B cell (primary cell): Measurements from ENCODE around the gene NOS1AP. TPM values are rescaled to one million over a fixed set of nuclear protein-coding genes. Genes with fewer than 3 reads are reported as not detected.

Experiments
- ATAC-seq: fragments of 200-7000 bp; cut with Tn5 transposase; one replicate; pipeline ENCODE4 v1.10.0; 2021; ENCODE audit warnings: low read depth, mild to moderate bottlenecking, moderate number of reproducible peaks, moderate library complexity
- CTCF ChIA-PET: fragments of 350-600 bp; sonication (Branson Sonifier 250); formaldehyde crosslinking; loops from one replicate; lab custom pipeline; 2021; ENCODE audit warnings: antibody characterized with exemption, inconsistent platforms; lab: Charles Lee
- POLR2A ChIA-PET: fragments of 350-600 bp; sonication (Branson Sonifier 250); formaldehyde crosslinking; loops from one replicate; lab custom pipeline; 2021; ENCODE audit warnings: antibody characterized with exemption; lab: Charles Lee
- DNase-seq: peaks from one replicate; pipeline ENCODE4 v3.0.0; 2013
- H2AFZ ChIP-seq: 2 replicates; pipeline ENCODE4 v1.6.1; 2012; ENCODE audit warnings: mild to moderate bottlenecking, low read depth, low read length; ENCODE audit not compliant: insufficient read depth, poor library complexity, severe bottlenecking
- H3K27ac ChIP-seq, 2 donors: 1 replicate in 1 of 2; 2 replicates in 1 of 2; pipeline ENCODE4 v1.5.1; 2012 to 2013; ENCODE audit warnings: low read length in 2 of 2, mild to moderate bottlenecking in 2 of 2, moderate library complexity in 1 of 2
- H3K27me3 ChIP-seq, 4 experiments: fragments of 200-600 bp in 1 of 4; sonication (generic) in 1 of 4; replicated peaks in 1 of 4; 1 replicate in 2 of 4; 2 replicates in 2 of 4; pipeline versions ENCODE4 v1.6.1 to v1.7.0; 2013 to 2016; ENCODE audit warnings: low read length in 3 of 4, mild to moderate bottlenecking in 2 of 4, mixed read lengths in 1 of 4, moderate library complexity in 1 of 4; ENCODE audit not compliant: insufficient read depth in 4 of 4, control insufficient read depth in 3 of 4; ENCODE audit errors: control extremely low read depth in 1 of 4
- H3K36me3 ChIP-seq, 2 experiments: replicated peaks in 1 of 2; 1 replicate in 1 of 2; 2 replicates in 1 of 2; pipeline versions ENCODE4 v1.6.1 to v1.7.1; 2013; ENCODE audit warnings: low read length in 1 of 2; ENCODE audit not compliant: insufficient read depth in 2 of 2, control insufficient read depth in 1 of 2; ENCODE audit errors: control extremely low read depth in 1 of 2, extremely low read depth in 1 of 2
- H3K4me1 ChIP-seq, 2 donors: fragments of 200-600 bp in 1 of 2; sonication (generic) in 1 of 2; 1 replicate in 1 of 2; 2 replicates in 1 of 2; pipeline versions ENCODE4 v1.5.1 to v1.6.1; 2013 to 2017; ENCODE audit warnings: low read length in 2 of 2; ENCODE audit not compliant: control insufficient read depth in 2 of 2, insufficient read depth in 2 of 2
- H3K4me2 ChIP-seq: replicated peaks from 2 replicates; pipeline ENCODE3; 2012; ENCODE audit warnings: mild to moderate bottlenecking, low read depth, low read length; ENCODE audit not compliant: poor library complexity, severe bottlenecking
- H3K4me3 ChIP-seq, 5 experiments: fragments of 200-600 bp in 1 of 5; sonication (generic) in 1 of 5; 1 replicate in 3 of 5; 2 replicates in 2 of 5; pipeline versions ENCODE4 v1.5.1 to v1.7.0; 2011 to 2016; ENCODE audit warnings: low read length in 4 of 5, mild to moderate bottlenecking in 4 of 5, low read depth in 2 of 5, control low read depth in 1 of 5, moderate library complexity in 1 of 5; ENCODE audit not compliant: insufficient read depth in 1 of 5; ENCODE audit errors: control extremely low read depth in 1 of 5, extremely low read depth in 1 of 5
- H3K79me2 ChIP-seq: fragments of 200-600 bp; sonication (generic); one replicate; pipeline ENCODE4 v1.6.0; 2016; ENCODE audit warnings: low read length; ENCODE audit not compliant: control insufficient read depth, insufficient read depth
- H3K9ac ChIP-seq: fragments of 200-600 bp; sonication (generic); 2 replicates; pipeline ENCODE4 v1.6.1; 2017; ENCODE audit warnings: mild to moderate bottlenecking, low read length, moderate library complexity
- H3K9me3 ChIP-seq, 3 donors: one replicate each; pipeline versions ENCODE4 v1.6.1 to v1.7.1; 2013; ENCODE audit warnings: low read length in 2 of 3; ENCODE audit not compliant: control insufficient read depth in 2 of 3, insufficient read depth in 1 of 3; ENCODE audit errors: control extremely low read depth in 1 of 3
- H4K20me1 ChIP-seq: 2 replicates; pipeline ENCODE4 v1.6.0; 2012; ENCODE audit warnings: mild to moderate bottlenecking, low read length; ENCODE audit not compliant: insufficient read depth, control insufficient read depth, poor library complexity, severe bottlenecking
- H3K27ac Mint-ChIP-seq: one replicate; pipeline ENCODE4 v1.8.0; 2021; ENCODE audit warnings: mixed read lengths
- H3K27me3 Mint-ChIP-seq: one replicate; pipeline ENCODE4 v1.8.0; 2021; ENCODE audit warnings: mixed read lengths
- H3K4me1 Mint-ChIP-seq: one replicate; pipeline ENCODE4 v1.8.0; 2021; ENCODE audit warnings: mixed read lengths
- H3K4me3 Mint-ChIP-seq: one replicate; pipeline ENCODE4 v1.8.0; 2021; ENCODE audit warnings: mixed read lengths
- H3K9me3 Mint-ChIP-seq: one replicate; pipeline ENCODE4 v1.8.0; 2022; ENCODE audit warnings: mixed read lengths; ENCODE audit not compliant: insufficient read depth
- CTCF ChIP-seq: fragments of 200-600 bp; IDR thresholded peaks from one replicate; pipeline ENCODE4 v1.8.0; 2022; ENCODE audit warnings: antibody characterized with exemption, mild to moderate bottlenecking
- EZH2 ChIP-seq: IDR thresholded peaks from 2 replicates; pipeline ENCODE4 v1.6.1; 2012; ENCODE audit warnings: borderline replicate concordance, low read depth, mild to moderate bottlenecking, moderate library complexity, low read length; ENCODE audit not compliant: insufficient read depth, poor library complexity, severe bottlenecking
- WGBS: methylation state at CpG from one replicate; pipeline ENCODE4 v1.1.5; 2013; ENCODE audit warnings: missing lambda C conversion rate; ENCODE audit not compliant: insufficient coverage; 5-methylcytosine and 5-hydroxymethylcytosine counted together
- intact Hi-C: fragments of 100-400 bp; cut with micrococcal nuclease; formaldehyde crosslinking; loops from one replicate; pipeline ENCODE4 v1.10.0; 2022
- polyA plus RNA-seq: library from polyadenylated mRNA; depleted of rRNA; stranded (reverse); fragments of >200 nt; gene quantifications from 2 replicates; pipeline ENCODE4 v1.2.3, GENCODE V29; 2012
- total RNA-seq, 2 donors: library from RNA; stranded (reverse); fragments of 120-200 nt in 1 of 2; gene quantifications; 1 replicate in 1 of 2; 2 replicates in 1 of 2; pipeline versions ENCODE4 v1.2.3 to v1.2.4, GENCODE V29; 2013 to 2022

Gene NOS1AP
- total and polyA plus RNA-seq, 2 donors (not counting 1 experiment from before 2014, with no cell fraction given) = 0.32 TPM; not detected in 1

- intact Hi-C loops = no loop called here
- Mint-ChIP-seq H3K27ac (no peak overlapping the region), H3K4me3 (no peak overlapping the region), H3K27me3 (peaks cover 20% of the 10 kb centered on the region), H3K9me3 (peaks cover 3% of the 10 kb centered on the region), H3K4me1 (peaks cover 11% of the 10 kb centered on the region)
- H2AFZ ChIP-seq = no peak overlapping the region
- no peak overlapping the region for H3K4me3 ChIP-seq
- no peaks in the 10 kb centered on the region for H4K20me1 ChIP-seq
- peaks cover 0 to 6% (median 1%) of the 10 kb centered on the region in 4 experiments for H3K27me3 ChIP-seq
- no peak overlapping the region for H3K9ac ChIP-seq
- H3K4me1 ChIP-seq = no peaks in the 10 kb centered on the region
- ATAC-seq = no peak
- no peak overlapping the region for H3K4me2 ChIP-seq
- ChIA-PET CTCF (no interaction called here), POLR2A (no interaction called here)
- DNase-seq = no peak
- H3K79me2 ChIP-seq = no peaks in the 10 kb centered on the region
- no peaks in the 10 kb centered on the region for H3K36me3 ChIP-seq
- no peaks in the 10 kb centered on the region for H3K9me3 ChIP-seq
- TF ChIP-seq CTCF (no peak), EZH2 (no peak)
- no peak overlapping the region for H3K27ac ChIP-seq
Measured at GRCh38 chr1:162150112-162150511, 80.6 kb downstream of the NOS1AP start.

- no peak overlapping the region for H3K4me3 Mint-ChIP-seq
- no peaks in the 10 kb centered on the region for H3K36me3 ChIP-seq
- H2AFZ ChIP-seq = no peak overlapping the region
- H3K4me3 ChIP-seq = no peak overlapping the region
- peaks cover 3% of the 10 kb centered on the region for H3K9me3 Mint-ChIP-seq
- H3K27me3 ChIP-seq = peaks cover 0 to 2% (median 0%) of the 10 kb centered on the region in 4 experiments
- no peaks in the 10 kb centered on the region for H3K9me3 ChIP-seq
- no peak overlapping the region for H3K27ac Mint-ChIP-seq
- ChIA-PET CTCF (no interaction called here), POLR2A (no interaction called here)
- peaks cover 18% of the 10 kb centered on the region for H3K27me3 Mint-ChIP-seq
- no peak overlapping the region for H3K4me2 ChIP-seq
- no peaks in the 10 kb centered on the region for H3K4me1 ChIP-seq
- DNase-seq (peak; percentile 28), ATAC-seq (peak; percentile 79)
- intact Hi-C loops = no loop called here
- H3K27ac ChIP-seq = no peak overlapping the region
- WGBS = 15% methylated on average over 7 of the region's 9 CpGs
- no peak overlapping the region for H3K9ac ChIP-seq
- no peaks in the 10 kb centered on the region for H4K20me1 ChIP-seq
- H3K79me2 ChIP-seq = no peaks in the 10 kb centered on the region
- H3K4me1 Mint-ChIP-seq = peaks cover 11% of the 10 kb centered on the region
- TF ChIP-seq CTCF = no peak
- TF ChIP-seq EZH2 = no peak
Measured at GRCh38 chr1:162151900-162152829, 82.7 kb downstream of the NOS1AP start.
